RWPE1 (cell line): Measurements from ENCODE around the gene SLC25A33.

ENCODE experiments used
- CTCF ChIA-PET: fragments of 350-600 bp; sonication (Branson Sonifier 250); formaldehyde crosslinking; extraction: SDS; loops from one replicate; lab custom pipeline; 2021; lab: Yijun Ruan, JAX
- POLR2A ChIA-PET: fragments of 400-600 bp; formaldehyde crosslinking; extraction: SDS; loops from one replicate; lab custom pipeline; 2020; ENCODE audit warnings: antibody characterized with exemption; ENCODE audit not compliant: low non-redundant PET; lab: Yijun Ruan, JAX
- DNase-seq: peaks from one replicate; pipeline ENCODE4 v3.0.0; 2012; ENCODE audit warnings: low spot score
- H3K27ac ChIP-seq: fragments of 450-650 bp; 2 replicates; pipeline ENCODE4 v1.5.1; 2017
- CTCF ChIP-seq: fragments of 450-650 bp; conservative IDR thresholded peaks from 2 replicates; pipeline ENCODE4 v1.5.1; 2017; ENCODE audit warnings: low read depth, mild to moderate bottlenecking

Gene SLC25A33

GRCh38 chr1:9537863-9538668, 1.2 kb upstream of the SLC25A33 start:
- CTCF ChIA-PET = interaction anchor here (0.6 to 0.7 kb wide), 2 partner anchors 42 to 96 kb away, joined by 3 read pairs; no protein-coding TSS in a partner anchor
- POLR2A ChIA-PET = no interaction called here

GRCh38 chr1:9538669-9539164, 548 bp upstream of the SLC25A33 start:
- POLR2A ChIA-PET = interaction anchor here (0.6 kb wide), 2 partner anchors 17 to 41 kb away, joined by 5 to 8 read pairs; no protein-coding TSS in a partner anchor
- CTCF ChIA-PET = no interaction called here
- no peak for DNase-seq
- peak overlapping the region; percentile 81 for H3K27ac ChIP-seq
- TF ChIP-seq CTCF = no peak

More at GRCh38 chr1:9537863-9538668, 1.2 kb upstream of the SLC25A33 start:
- TF ChIP-seq CTCF = no peak
- no peak for DNase-seq
- peak overlapping the region; percentile 81; the same call in 1 of the 2 replicates for H3K27ac ChIP-seq

GRCh38 chr1:9539829-9540550, 725 bp downstream of the SLC25A33 start:
- peak; percentile 67 for DNase-seq
- ChIA-PET POLR2A (no interaction called here), CTCF (interaction anchor here (0.5 to 0.6 kb wide), 2 partner anchors 41 to 48 kb away, joined by 3 to 6 read pairs; no protein-coding TSS in a partner anchor)
- TF ChIP-seq CTCF = no peak
- H3K27ac ChIP-seq = peak overlapping the region; percentile 81

- ChIA-PET CTCF (interaction anchor here (0.6 to 0.9 kb wide), 2 partner anchors 9 to 20 kb away, joined by 3 to 5 read pairs; no protein-coding TSS in a partner anchor), POLR2A (no interaction called here)
- H3K27ac ChIP-seq = peak overlapping the region; percentile 56
- TF ChIP-seq CTCF = no peak
- no peak for DNase-seq
Observed at GRCh38 chr1:9542430-9542829, 3.2 kb downstream of the SLC25A33 start.

GRCh38 chr1:9544926-9545325, 5.7 kb downstream of the SLC25A33 start:
- no peak overlapping the region for H3K27ac ChIP-seq
- CTCF ChIA-PET = no interaction called here
- DNase-seq = no peak
- no peak for TF ChIP-seq CTCF
- POLR2A ChIA-PET = no interaction called here

GRCh38 chr1:9549955-9550546, 10.8 kb downstream of the SLC25A33 start:
- ChIA-PET CTCF (interaction anchor here (0.6 kb wide), 1 partner anchor 51 kb away, joined by 6 read pairs; no protein-coding TSS in a partner anchor), POLR2A (no interaction called here)
- DNase-seq = no peak
- H3K27ac ChIP-seq = no peak overlapping the region
- TF ChIP-seq CTCF = no peak
